Neural cell (in vitro differentiated cells): ENCODE data around the gene PPIF. TPM values are rescaled to one million over a fixed set of nuclear protein-coding genes. Genes with fewer than 3 reads are reported as not detected.

Experiments used
- H2AFZ ChIP-seq: fragments of 200-600, 300-800 bp; sonication (generic), shearing (Covaris generic); 2 replicates; pipeline ENCODE4 v1.6.0; 2014; ENCODE audit warnings: low read depth, mild to moderate bottlenecking, antibody characterized with exemption, low read length, moderate library complexity
- H3F3A ChIP-seq: fragments of 200-600 bp; shearing (Covaris generic); 2 replicates; pipeline ENCODE4 v1.6.1; 2016; ENCODE audit warnings: mild to moderate bottlenecking, moderate library complexity, mixed read lengths, antibody characterized with exemption, low read length; ENCODE audit not compliant: insufficient read depth, poor library complexity, severe bottlenecking
- H3K27ac ChIP-seq: fragments of 200-600, 300-800 bp; sonication (generic), shearing (Covaris generic); 2 replicates; pipeline ENCODE4 v1.5.1; 2014; ENCODE audit warnings: mild to moderate bottlenecking, low read length, moderate library complexity
- H3K27me3 ChIP-seq: fragments of 300-800, 200-600 bp; sonication (generic), shearing (Covaris generic); 2 replicates; pipeline ENCODE4 v1.6.0; 2014; ENCODE audit warnings: mild to moderate bottlenecking, low read depth, low read length, moderate library complexity; ENCODE audit not compliant: insufficient read depth
- H3K36me3 ChIP-seq: fragments of 300-800, 200-600 bp; sonication (generic), shearing (Covaris generic); 2 replicates; pipeline ENCODE4 v1.5.1; 2014; ENCODE audit warnings: mild to moderate bottlenecking, antibody characterized with exemption, low read length, moderate library complexity; ENCODE audit not compliant: insufficient read depth
- H3K4me2 ChIP-seq: fragments of 300-800, 200-600 bp; sonication (generic), shearing (Covaris generic); 2 replicates; pipeline ENCODE4 v1.6.0; 2014; ENCODE audit warnings: mild to moderate bottlenecking, low read length
- H3K4me3 ChIP-seq: fragments of 300-800, 200-600 bp; sonication (generic), shearing (Covaris generic); 2 replicates; pipeline ENCODE4 v1.5.1; 2014; ENCODE audit warnings: mild to moderate bottlenecking, low read length, moderate library complexity
- H3K79me2 ChIP-seq: fragments of 200-600 bp; shearing (Covaris generic); replicated peaks from 2 replicates; pipeline ENCODE4 v1.6.0; 2014; ENCODE audit warnings: mild to moderate bottlenecking, low read length, moderate library complexity; ENCODE audit not compliant: insufficient read depth
- H3K9ac ChIP-seq: fragments of 300-800, 200-600 bp; sonication (generic), shearing (Covaris generic); 2 replicates; pipeline ENCODE4 v1.6.1; 2016; ENCODE audit warnings: mild to moderate bottlenecking, low read length, mixed read lengths
- H3K9me2 ChIP-seq: fragments of 200-600 bp; shearing (Covaris generic); 2 replicates; pipeline ENCODE4 v1.6.1; 2016; ENCODE audit warnings: mild to moderate bottlenecking, low read length, mixed read lengths; ENCODE audit not compliant: insufficient read depth
- H3K9me3 ChIP-seq: fragments of 200-600, 300-800 bp; sonication (generic), shearing (Covaris generic); 2 replicates; pipeline ENCODE4 v1.6.1; 2016; ENCODE audit warnings: mild to moderate bottlenecking, mixed run types, low read length, moderate library complexity, mixed read lengths
- H4K20me1 ChIP-seq: fragments of 200-600 bp; shearing (Covaris generic); 2 replicates; pipeline ENCODE4 v1.6.1; 2016; ENCODE audit warnings: mild to moderate bottlenecking, mixed run types; ENCODE audit not compliant: insufficient read depth
- EP300 ChIP-seq: fragments of 450-650 bp; conservative IDR thresholded peaks from 2 replicates; pipeline ENCODE4 v1.6.1; 2014; ENCODE audit warnings: antibody characterized with exemption, mild to moderate bottlenecking, moderate library complexity; ENCODE audit not compliant: poor library complexity, severe bottlenecking
- EZH2 ChIP-seq: fragments of 200-600, 300-800 bp; shearing (Covaris generic), sonication (generic); IDR thresholded peaks from 2 replicates; pipeline ENCODE4 v1.6.1; 2014; ENCODE audit warnings: antibody characterized with exemption, low read length, borderline replicate concordance, mild to moderate bottlenecking; ENCODE audit not compliant: insufficient read depth, poor library complexity, severe bottlenecking
- MXI1 ChIP-seq: fragments of 450-650 bp; conservative IDR thresholded peaks from 2 replicates; pipeline ENCODE4 v1.6.1; 2014; ENCODE audit warnings: antibody characterized with exemption, mild to moderate bottlenecking; ENCODE audit not compliant: poor library complexity, severe bottlenecking
- POLR2AphosphoS5 ChIP-seq: IDR thresholded peaks from 2 replicates; pipeline ENCODE4 v1.6.1; 2012
- RAD21 ChIP-seq: fragments of 450-650 bp; conservative IDR thresholded peaks from 2 replicates; pipeline ENCODE4 v1.6.1; 2014; ENCODE audit warnings: antibody characterized with exemption, mild to moderate bottlenecking, moderate library complexity
- SMC3 ChIP-seq: fragments of 450-650 bp; conservative IDR thresholded peaks from 2 replicates; pipeline ENCODE4 v1.6.1; 2014; ENCODE audit warnings: antibody characterized with exemption, mild to moderate bottlenecking, moderate library complexity; ENCODE audit not compliant: poor library complexity
- TAF1 ChIP-seq: IDR thresholded peaks from 2 replicates; pipeline ENCODE4 v1.6.1; 2012; ENCODE audit warnings: low read depth
- polyA plus RNA-seq: library from polyadenylated mRNA; depleted of rRNA; stranded (reverse); fragments of >200 nt; gene quantifications from 2 replicates; pipeline ENCODE4 v1.2.3, GENCODE V29; 2014
- TF ChIP-seq, protein P1 (sequence below): IDR thresholded peaks from 2 replicates; pipeline ENCODE4 v1.6.1; 2012; ENCODE audit warnings: borderline replicate concordance
- TF ChIP-seq, protein P2 (sequence below): fragments of 450-650 bp; IDR thresholded peaks from 2 replicates; pipeline ENCODE4 v1.5.1; 2014; ENCODE audit warnings: antibody characterized with exemption, mild to moderate bottlenecking, moderate library complexity; ENCODE audit not compliant: poor library complexity, severe bottlenecking

The PPIF gene
- polyA plus RNA-seq, 1 donor from 2014 or later: 13.6 TPM

GRCh38 chr10:79328737-79329504 lies 18.3 kb upstream of the PPIF start:
- Histone ChIP-seq H3K9me2 (no peaks in the 10 kb centered on the region), H3K36me3 (no peaks in the 10 kb centered on the region), H4K20me1 (no peaks in the 10 kb centered on the region), H3K9me3 (no peaks in the 10 kb centered on the region), H3K4me2 (no peak overlapping the region), H3K27ac (no peak overlapping the region), H3K4me3 (no peak overlapping the region), H3K9ac (no peak overlapping the region), H3F3A (no peaks in the 10 kb centered on the region), H2AFZ (no peak overlapping the region), H3K27me3 (no peaks in the 10 kb centered on the region), H3K79me2 (no peaks in the 10 kb centered on the region)
- TF ChIP-seq RAD21: no peak

DNA sequence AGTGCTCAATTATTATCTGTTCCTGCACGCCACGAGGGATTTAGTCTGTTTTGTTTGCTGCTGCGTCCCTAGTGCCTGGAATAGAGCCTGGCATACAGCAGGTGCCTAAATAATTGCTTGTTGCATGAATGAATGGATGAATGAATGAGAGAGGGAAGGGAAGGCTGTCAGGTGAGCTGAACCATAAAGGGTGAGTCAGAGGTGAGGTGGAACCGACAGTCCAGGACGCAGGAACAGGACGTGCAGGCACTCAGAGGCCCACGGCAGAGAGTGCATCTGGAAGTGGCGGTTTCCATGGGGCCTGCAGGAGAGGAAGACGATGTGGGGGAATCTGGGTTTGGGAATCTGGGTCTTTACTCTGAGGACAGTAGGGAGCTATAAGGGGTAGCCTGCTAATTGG lies 17.7 kb upstream of the PPIF start:
- no peaks in the 10 kb centered on the region for H3K79me2 ChIP-seq
- H3K9me2 ChIP-seq: no peaks in the 10 kb centered on the region
- no peaks in the 10 kb centered on the region for H3K9me3 ChIP-seq
- H3K36me3 ChIP-seq: no peaks in the 10 kb centered on the region
- H3K4me3 ChIP-seq: no peak overlapping the region
- no peak overlapping the region for H3K4me2 ChIP-seq
- no peaks in the 10 kb centered on the region for H3F3A ChIP-seq
- TF ChIP-seq TAF1 (no peak), EZH2 (no peak), MXI1 (no peak), EP300 (no peak), SMC3 (no peak), RAD21 (no peak)
- TF ChIP-seq, protein P1, sequence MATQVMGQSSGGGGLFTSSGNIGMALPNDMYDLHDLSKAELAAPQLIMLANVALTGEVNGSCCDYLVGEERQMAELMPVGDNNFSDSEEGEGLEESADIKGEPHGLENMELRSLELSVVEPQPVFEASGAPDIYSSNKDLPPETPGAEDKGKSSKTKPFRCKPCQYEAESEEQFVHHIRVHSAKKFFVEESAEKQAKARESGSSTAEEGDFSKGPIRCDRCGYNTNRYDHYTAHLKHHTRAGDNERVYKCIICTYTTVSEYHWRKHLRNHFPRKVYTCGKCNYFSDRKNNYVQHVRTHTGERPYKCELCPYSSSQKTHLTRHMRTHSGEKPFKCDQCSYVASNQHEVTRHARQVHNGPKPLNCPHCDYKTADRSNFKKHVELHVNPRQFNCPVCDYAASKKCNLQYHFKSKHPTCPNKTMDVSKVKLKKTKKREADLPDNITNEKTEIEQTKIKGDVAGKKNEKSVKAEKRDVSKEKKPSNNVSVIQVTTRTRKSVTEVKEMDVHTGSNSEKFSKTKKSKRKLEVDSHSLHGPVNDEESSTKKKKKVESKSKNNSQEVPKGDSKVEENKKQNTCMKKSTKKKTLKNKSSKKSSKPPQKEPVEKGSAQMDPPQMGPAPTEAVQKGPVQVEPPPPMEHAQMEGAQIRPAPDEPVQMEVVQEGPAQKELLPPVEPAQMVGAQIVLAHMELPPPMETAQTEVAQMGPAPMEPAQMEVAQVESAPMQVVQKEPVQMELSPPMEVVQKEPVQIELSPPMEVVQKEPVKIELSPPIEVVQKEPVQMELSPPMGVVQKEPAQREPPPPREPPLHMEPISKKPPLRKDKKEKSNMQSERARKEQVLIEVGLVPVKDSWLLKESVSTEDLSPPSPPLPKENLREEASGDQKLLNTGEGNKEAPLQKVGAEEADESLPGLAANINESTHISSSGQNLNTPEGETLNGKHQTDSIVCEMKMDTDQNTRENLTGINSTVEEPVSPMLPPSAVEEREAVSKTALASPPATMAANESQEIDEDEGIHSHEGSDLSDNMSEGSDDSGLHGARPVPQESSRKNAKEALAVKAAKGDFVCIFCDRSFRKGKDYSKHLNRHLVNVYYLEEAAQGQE: no peak
- TF ChIP-seq, protein P2, sequence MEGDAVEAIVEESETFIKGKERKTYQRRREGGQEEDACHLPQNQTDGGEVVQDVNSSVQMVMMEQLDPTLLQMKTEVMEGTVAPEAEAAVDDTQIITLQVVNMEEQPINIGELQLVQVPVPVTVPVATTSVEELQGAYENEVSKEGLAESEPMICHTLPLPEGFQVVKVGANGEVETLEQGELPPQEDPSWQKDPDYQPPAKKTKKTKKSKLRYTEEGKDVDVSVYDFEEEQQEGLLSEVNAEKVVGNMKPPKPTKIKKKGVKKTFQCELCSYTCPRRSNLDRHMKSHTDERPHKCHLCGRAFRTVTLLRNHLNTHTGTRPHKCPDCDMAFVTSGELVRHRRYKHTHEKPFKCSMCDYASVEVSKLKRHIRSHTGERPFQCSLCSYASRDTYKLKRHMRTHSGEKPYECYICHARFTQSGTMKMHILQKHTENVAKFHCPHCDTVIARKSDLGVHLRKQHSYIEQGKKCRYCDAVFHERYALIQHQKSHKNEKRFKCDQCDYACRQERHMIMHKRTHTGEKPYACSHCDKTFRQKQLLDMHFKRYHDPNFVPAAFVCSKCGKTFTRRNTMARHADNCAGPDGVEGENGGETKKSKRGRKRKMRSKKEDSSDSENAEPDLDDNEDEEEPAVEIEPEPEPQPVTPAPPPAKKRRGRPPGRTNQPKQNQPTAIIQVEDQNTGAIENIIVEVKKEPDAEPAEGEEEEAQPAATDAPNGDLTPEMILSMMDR: no peak
- H4K20me1 ChIP-seq: no peaks in the 10 kb centered on the region
- no peaks in the 10 kb centered on the region for H3K27me3 ChIP-seq
- no peak overlapping the region for H2AFZ ChIP-seq
- H3K27ac ChIP-seq: no peak overlapping the region
- H3K9ac ChIP-seq: no peak overlapping the region

GRCh38 chr10:79331226-79331625 lies 16.0 kb upstream of the PPIF start:
- Histone ChIP-seq H3K27ac (no peak overlapping the region), H3K36me3 (no peaks in the 10 kb centered on the region), H4K20me1 (no peaks in the 10 kb centered on the region), H3K9me3 (no peaks in the 10 kb centered on the region), H3K4me2 (no peak overlapping the region), H3K4me3 (no peak overlapping the region), H3K27me3 (no peaks in the 10 kb centered on the region), H3F3A (no peaks in the 10 kb centered on the region), H3K9ac (no peak overlapping the region), H3K79me2 (no peaks in the 10 kb centered on the region), H2AFZ (no peak overlapping the region), H3K9me2 (no peaks in the 10 kb centered on the region)
- TF ChIP-seq, protein P1: no peak
- TF ChIP-seq RAD21 (no peak), SMC3 (no peak), EP300 (no peak), TAF1 (no peak), MXI1 (no peak), POLR2AphosphoS5 (no peak), EZH2 (no peak)
- TF ChIP-seq, protein P2: no peak
